Liver (tissue), 9 donors: ENCODE measurements around the gene GNAO1. TPM values are rescaled to one million over a fixed set of nuclear protein-coding genes. Genes with fewer than 3 reads are reported as not detected.

Experiments
- DNase-seq: peaks from one replicate; pipeline ENCODE4 v3.0.0-alpha.2; 2017; ENCODE audit warnings: low spot score
- H3K27ac ChIP-seq, 2 donors: one replicate each; pipeline ENCODE4 v1.7.0; 2013; ENCODE audit warnings: inconsistent platforms in 2 of 2, low read length in 2 of 2, control low read depth in 1 of 2, low read depth in 1 of 2, mild to moderate bottlenecking in 1 of 2
- H3K27me3 ChIP-seq, 4 donors: one replicate each; pipeline versions ENCODE4 v1.6.1 to v1.7.0; 2013; ENCODE audit warnings: low read length in 3 of 4, inconsistent platforms in 1 of 4, mild to moderate bottlenecking in 1 of 4, moderate library complexity in 1 of 4; ENCODE audit not compliant: control insufficient read depth in 4 of 4, insufficient read depth in 4 of 4
- H3K36me3 ChIP-seq, 4 donors: one replicate each; pipeline versions ENCODE4 v1.6.1 to v1.7.0; 2013; ENCODE audit warnings: low read length in 3 of 4, mild to moderate bottlenecking in 3 of 4, low read depth in 1 of 4, moderate library complexity in 1 of 4; ENCODE audit not compliant: control insufficient read depth in 4 of 4, insufficient read depth in 3 of 4
- H3K4me1 ChIP-seq, 4 donors: one replicate each; pipeline versions ENCODE4 v1.6.1 to v1.7.0; 2013; ENCODE audit warnings: low read length in 3 of 4, mild to moderate bottlenecking in 3 of 4, moderate library complexity in 1 of 4; ENCODE audit not compliant: control insufficient read depth in 4 of 4, insufficient read depth in 4 of 4
- H3K4me3 ChIP-seq, 3 donors: one replicate each; pipeline versions ENCODE4 v1.6.1 to v1.7.0; 2013; ENCODE audit warnings: low read length in 3 of 3, control low read depth in 1 of 3, low read depth in 1 of 3, mild to moderate bottlenecking in 1 of 3
- H3K9ac ChIP-seq, 2 donors: one replicate each; pipeline ENCODE4 v1.7.0; 2013; ENCODE audit warnings: low read length in 2 of 2, mild to moderate bottlenecking in 2 of 2, moderate library complexity in 2 of 2, control low read depth in 1 of 2, low read depth in 1 of 2
- H3K9me3 ChIP-seq, 4 donors: one replicate each; pipeline versions ENCODE4 v1.6.1 to v1.7.0; 2013; ENCODE audit warnings: low read length in 3 of 4; ENCODE audit not compliant: control insufficient read depth in 4 of 4
- EGR1 ChIP-seq, 2 donors: IDR thresholded peaks; 2 replicates each; pipeline ENCODE4 v1.6.1; 2016 to 2018; ENCODE audit warnings: antibody characterized with exemption in 2 of 2, low read depth in 2 of 2
- FOXA1 ChIP-seq: IDR thresholded peaks from 2 replicates; pipeline ENCODE4 v1.6.1; 2016; ENCODE audit warnings: antibody characterized with exemption
- FOXA2 ChIP-seq: IDR thresholded peaks from 2 replicates; pipeline ENCODE4 v1.6.1; 2016; ENCODE audit warnings: antibody characterized with exemption
- GABPA ChIP-seq, 2 donors: IDR thresholded peaks in 1 of 2; conservative IDR thresholded peaks in 1 of 2; 2 replicates each; pipeline ENCODE4 v1.6.1; 2016; ENCODE audit warnings: antibody characterized with exemption in 2 of 2, mild to moderate bottlenecking in 1 of 2, moderate library complexity in 1 of 2
- HNF4A ChIP-seq, 2 donors: conservative IDR thresholded peaks; 2 replicates each; pipeline ENCODE4 v1.6.1; 2016; ENCODE audit warnings: antibody characterized with exemption in 2 of 2, mild to moderate bottlenecking in 2 of 2
- HNF4G ChIP-seq: IDR thresholded peaks from 2 replicates; pipeline ENCODE4 v1.6.1; 2016; ENCODE audit warnings: antibody characterized with exemption
- JUND ChIP-seq, 2 donors: IDR thresholded peaks; 2 replicates each; pipeline ENCODE4 v1.6.1; 2016; ENCODE audit warnings: antibody characterized with exemption in 2 of 2
- NR2F2 ChIP-seq: IDR thresholded peaks from 2 replicates; pipeline ENCODE4 v1.6.1; 2016; ENCODE audit warnings: antibody characterized with exemption
- RXRA ChIP-seq, 2 donors: IDR thresholded peaks; 2 replicates each; pipeline ENCODE4 v1.6.1; 2017 to 2018; ENCODE audit warnings: antibody characterized with exemption in 2 of 2, mild to moderate bottlenecking in 1 of 2
- SP1 ChIP-seq: IDR thresholded peaks from 2 replicates; pipeline ENCODE4 v1.6.1; 2018; ENCODE audit warnings: antibody characterized with exemption, mild to moderate bottlenecking
- TAF1 ChIP-seq: conservative IDR thresholded peaks from 2 replicates; pipeline ENCODE4 v1.6.1; 2016; ENCODE audit warnings: antibody characterized with exemption, mild to moderate bottlenecking
- WGBS: extraction: QIAGEN DNeasy Blood & Tissue Kit; methylation state at CpG from one replicate; pipeline ENCODE4 v1.1.7; 2013; 5-methylcytosine and 5-hydroxymethylcytosine counted together
- polyA plus RNA-seq, 2 donors: library from polyadenylated mRNA; stranded (reverse) in 1 of 2; unstranded in 1 of 2; fragments of 200-250 nt in 1 of 2; fragments of >200 nt in 1 of 2; fragmentation: Nextera tagmentation in 1 of 2; extraction: Ambion mirVana in 1 of 2; gene quantifications; one replicate each; pipeline versions ENCODE4 v1.2.1 to v1.2.3, GENCODE V29; 2013 to 2015
- total RNA-seq, 2 donors: library from RNA; depleted of rRNA; stranded (reverse); fragments of >200 nt; gene quantifications; one replicate each; pipeline ENCODE4 v1.2.3, GENCODE V29; 2014
- TF ChIP-seq, protein P1 (sequence below): IDR thresholded peaks from 2 replicates; pipeline ENCODE4 v1.6.1; 2016; ENCODE audit warnings: antibody characterized with exemption, mild to moderate bottlenecking
- TF ChIP-seq, protein P2 (sequence below): IDR thresholded peaks from 2 replicates; pipeline ENCODE4 v1.6.1; 2016; ENCODE audit warnings: antibody characterized with exemption
- TF ChIP-seq, protein P3 (sequence below): IDR thresholded peaks from 2 replicates; pipeline ENCODE4 v1.6.1; 2016; ENCODE audit warnings: antibody characterized with exemption
- TF ChIP-seq, protein P4 (sequence below): IDR thresholded peaks from 2 replicates; pipeline ENCODE4 v1.6.1; 2016; ENCODE audit warnings: antibody characterized with exemption
- donor health status: healthy.
- donor health status: healthy.
- donor health status: healthy.
- donor health status: healthy.
- donor health status: healthy.

The GNAO1 gene
- total and polyA plus RNA-seq, 4 donors = 0.61 to 15.1 (median 7.0) TPM

GRCh38 chr16:56262551-56263245, 71.4 kb downstream of the GNAO1 start:
- Histone ChIP-seq H3K4me1 (peaks cover 17 to 62% (median 39%) of the 10 kb centered on the region in 4 donors), H3K9me3 (no peaks in the 10 kb centered on the region), H3K9ac (no peak overlapping the region), H3K4me3 (no peak overlapping the region), H3K27ac (peak overlapping the region; percentile 87 to 97), H3K27me3 (no peaks in the 10 kb centered on the region), H3K36me3 (no peaks in the 10 kb centered on the region)
- TF ChIP-seq HNF4A (conservative IDR thresholded peaks at IDR 0.05) = no peak
- TF ChIP-seq TAF1 = no peak
- TF ChIP-seq RXRA (IDR thresholded peaks at IDR 0.05) = no peak
- TF ChIP-seq, protein P1, sequence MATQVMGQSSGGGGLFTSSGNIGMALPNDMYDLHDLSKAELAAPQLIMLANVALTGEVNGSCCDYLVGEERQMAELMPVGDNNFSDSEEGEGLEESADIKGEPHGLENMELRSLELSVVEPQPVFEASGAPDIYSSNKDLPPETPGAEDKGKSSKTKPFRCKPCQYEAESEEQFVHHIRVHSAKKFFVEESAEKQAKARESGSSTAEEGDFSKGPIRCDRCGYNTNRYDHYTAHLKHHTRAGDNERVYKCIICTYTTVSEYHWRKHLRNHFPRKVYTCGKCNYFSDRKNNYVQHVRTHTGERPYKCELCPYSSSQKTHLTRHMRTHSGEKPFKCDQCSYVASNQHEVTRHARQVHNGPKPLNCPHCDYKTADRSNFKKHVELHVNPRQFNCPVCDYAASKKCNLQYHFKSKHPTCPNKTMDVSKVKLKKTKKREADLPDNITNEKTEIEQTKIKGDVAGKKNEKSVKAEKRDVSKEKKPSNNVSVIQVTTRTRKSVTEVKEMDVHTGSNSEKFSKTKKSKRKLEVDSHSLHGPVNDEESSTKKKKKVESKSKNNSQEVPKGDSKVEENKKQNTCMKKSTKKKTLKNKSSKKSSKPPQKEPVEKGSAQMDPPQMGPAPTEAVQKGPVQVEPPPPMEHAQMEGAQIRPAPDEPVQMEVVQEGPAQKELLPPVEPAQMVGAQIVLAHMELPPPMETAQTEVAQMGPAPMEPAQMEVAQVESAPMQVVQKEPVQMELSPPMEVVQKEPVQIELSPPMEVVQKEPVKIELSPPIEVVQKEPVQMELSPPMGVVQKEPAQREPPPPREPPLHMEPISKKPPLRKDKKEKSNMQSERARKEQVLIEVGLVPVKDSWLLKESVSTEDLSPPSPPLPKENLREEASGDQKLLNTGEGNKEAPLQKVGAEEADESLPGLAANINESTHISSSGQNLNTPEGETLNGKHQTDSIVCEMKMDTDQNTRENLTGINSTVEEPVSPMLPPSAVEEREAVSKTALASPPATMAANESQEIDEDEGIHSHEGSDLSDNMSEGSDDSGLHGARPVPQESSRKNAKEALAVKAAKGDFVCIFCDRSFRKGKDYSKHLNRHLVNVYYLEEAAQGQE = no peak
- TF ChIP-seq FOXA1 = no peak
- TF ChIP-seq JUND (IDR thresholded peaks at IDR 0.05) = no peak
- TF ChIP-seq, protein P2, sequence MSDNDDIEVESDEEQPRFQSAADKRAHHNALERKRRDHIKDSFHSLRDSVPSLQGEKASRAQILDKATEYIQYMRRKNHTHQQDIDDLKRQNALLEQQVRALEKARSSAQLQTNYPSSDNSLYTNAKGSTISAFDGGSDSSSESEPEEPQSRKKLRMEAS = no peak
- TF ChIP-seq, protein P3, sequence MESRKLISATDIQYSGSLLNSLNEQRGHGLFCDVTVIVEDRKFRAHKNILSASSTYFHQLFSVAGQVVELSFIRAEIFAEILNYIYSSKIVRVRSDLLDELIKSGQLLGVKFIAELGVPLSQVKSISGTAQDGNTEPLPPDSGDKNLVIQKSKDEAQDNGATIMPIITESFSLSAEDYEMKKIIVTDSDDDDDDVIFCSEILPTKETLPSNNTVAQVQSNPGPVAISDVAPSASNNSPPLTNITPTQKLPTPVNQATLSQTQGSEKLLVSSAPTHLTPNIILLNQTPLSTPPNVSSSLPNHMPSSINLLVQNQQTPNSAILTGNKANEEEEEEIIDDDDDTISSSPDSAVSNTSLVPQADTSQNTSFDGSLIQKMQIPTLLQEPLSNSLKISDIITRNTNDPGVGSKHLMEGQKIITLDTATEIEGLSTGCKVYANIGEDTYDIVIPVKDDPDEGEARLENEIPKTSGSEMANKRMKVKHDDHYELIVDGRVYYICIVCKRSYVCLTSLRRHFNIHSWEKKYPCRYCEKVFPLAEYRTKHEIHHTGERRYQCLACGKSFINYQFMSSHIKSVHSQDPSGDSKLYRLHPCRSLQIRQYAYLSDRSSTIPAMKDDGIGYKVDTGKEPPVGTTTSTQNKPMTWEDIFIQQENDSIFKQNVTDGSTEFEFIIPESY = no peak
- WGBS = 69% methylated on average over 9 of the region's 9 CpGs
- no peak for DNase-seq

DNA sequence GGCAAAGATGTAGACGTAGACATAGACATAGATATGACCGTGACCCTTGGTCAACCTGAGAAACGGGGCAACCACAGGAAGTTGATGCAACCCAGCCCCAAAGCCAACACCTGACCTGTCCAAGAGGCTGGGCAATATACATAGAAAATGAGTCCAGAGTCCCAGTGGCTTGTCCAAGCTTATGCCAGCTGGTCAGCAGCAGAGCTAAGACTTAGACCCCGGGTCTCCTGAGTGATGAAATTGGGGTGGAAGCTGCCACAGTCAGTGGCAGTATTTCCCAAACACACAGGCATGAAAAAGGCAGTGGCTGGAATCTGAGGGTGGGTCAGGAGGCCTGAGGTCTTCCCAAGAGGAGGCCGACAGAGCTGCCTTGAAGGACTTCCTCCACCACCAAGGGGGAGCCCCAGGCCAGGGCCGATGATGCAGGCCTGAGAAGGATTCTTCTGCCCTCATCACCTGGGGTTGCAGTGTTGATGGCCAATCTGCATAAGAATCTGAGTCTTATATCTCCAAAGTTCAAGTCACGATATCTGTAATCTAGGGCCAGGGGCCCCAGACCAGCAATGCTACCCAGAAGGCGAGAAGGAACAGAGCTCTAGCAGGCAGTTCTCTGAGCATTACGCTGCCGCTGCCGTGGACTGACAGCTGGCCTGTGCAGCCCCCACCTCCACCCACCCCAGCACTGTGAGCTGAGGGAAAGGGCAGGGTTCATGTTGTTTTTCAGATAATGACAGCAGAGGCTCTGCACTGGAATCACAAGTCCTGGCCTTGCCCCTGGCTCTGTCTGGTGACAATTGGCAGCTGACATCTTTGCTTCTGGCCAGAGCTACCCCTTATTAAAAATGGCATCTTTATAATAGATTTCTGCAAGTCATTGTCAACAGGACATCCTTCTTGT, 72.7 kb downstream of the GNAO1 start:
- DNase-seq = peak; percentile 60
- Histone ChIP-seq H3K4me3 (peak overlapping the region in 1 of 3 donors; percentile 10), H3K9ac (peak overlapping the region; percentile 28 to 42), H3K9me3 (no peaks in the 10 kb centered on the region), H3K36me3 (no peaks in the 10 kb centered on the region), H3K4me1 (peaks cover 14 to 59% (median 37%) of the 10 kb centered on the region in 4 donors), H3K27me3 (no peaks in the 10 kb centered on the region), H3K27ac (peak overlapping the region; percentile 87 to 97)
- 27% methylated on average over 11 of the region's 11 CpGs for WGBS
- TF ChIP-seq, protein P3 = peak; percentile 86
- TF ChIP-seq FOXA2 = peak; percentile 40
- TF ChIP-seq, protein P1 = peak; percentile 66
- TF ChIP-seq RXRA (IDR thresholded peaks at IDR 0.05) = peak; percentile 95
- peak in 1 of 2 donors; percentile 80 for TF ChIP-seq GABPA (IDR thresholded peaks at IDR 0.05 in 1 of 2, conservative IDR thresholded peaks at IDR 0.05 in 1 of 2)
- TF ChIP-seq EGR1 (IDR thresholded peaks at IDR 0.05; ENCODE audit: low read depth in 2 of 2) = peak in 1 of 2 donors; percentile 80
- TF ChIP-seq FOXA1 = peak; percentile 44
- TF ChIP-seq, protein P4, sequence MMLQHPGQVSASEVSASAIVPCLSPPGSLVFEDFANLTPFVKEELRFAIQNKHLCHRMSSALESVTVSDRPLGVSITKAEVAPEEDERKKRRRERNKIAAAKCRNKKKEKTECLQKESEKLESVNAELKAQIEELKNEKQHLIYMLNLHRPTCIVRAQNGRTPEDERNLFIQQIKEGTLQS = peak; percentile 95
- peak; percentile 78 to 87 for TF ChIP-seq JUND (IDR thresholded peaks at IDR 0.05)
- TF ChIP-seq HNF4G = peak; percentile 92
- peak; percentile 68 for TF ChIP-seq TAF1
- TF ChIP-seq, protein P2 = peak; percentile 80
- TF ChIP-seq SP1 = peak; percentile 93
- peak; percentile 96 to 97 for TF ChIP-seq HNF4A (conservative IDR thresholded peaks at IDR 0.05)
- peak; percentile 35 for TF ChIP-seq NR2F2
